Breast epithelium (tissue), 3 donors: ENCODE measurements around the gene ANKS4B.

Source experiments
- POLR2A ChIP-seq: fragments of 450-650 bp; IDR thresholded peaks from one replicate; pipeline ENCODE4 v1.6.1; 2016; ENCODE audit warnings: antibody characterized with exemption, mild to moderate bottlenecking, moderate library complexity
- POLR2AphosphoS5 ChIP-seq, 3 donors: sonication (generic); formaldehyde crosslinking; IDR thresholded peaks; one replicate each; pipeline ENCODE4 v1.6.1; 2017; ENCODE audit warnings: antibody characterized with exemption in 3 of 3
- TF ChIP-seq, protein P1 (sequence below), 3 donors: fragments of 450-650 bp; IDR thresholded peaks; one replicate each; pipeline ENCODE4 v1.5.1; 2016 to 2017; ENCODE audit warnings: antibody characterized with exemption in 3 of 3, mild to moderate bottlenecking in 3 of 3, moderate library complexity in 3 of 3

DNA sequence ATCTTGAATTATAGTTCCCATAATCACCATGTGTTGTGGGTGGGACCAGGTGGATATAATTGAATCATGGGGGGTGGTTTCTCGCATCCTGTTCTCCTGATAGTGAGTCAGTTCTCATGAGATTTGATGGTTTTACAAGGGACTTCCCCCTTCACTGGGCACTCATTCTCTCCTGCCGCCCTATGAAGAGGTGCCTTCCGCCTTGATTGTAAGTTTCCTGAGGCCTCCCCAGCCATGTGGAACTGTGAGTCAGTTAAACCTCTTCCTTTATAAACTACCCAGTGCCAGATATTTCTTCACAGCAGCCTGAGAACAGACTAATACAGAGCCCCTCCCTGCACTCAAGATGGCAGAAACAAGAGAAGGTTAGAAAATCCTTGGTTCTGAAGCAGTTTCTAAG is 48.7 kb upstream of the ANKS4B start:
- TF ChIP-seq, protein P1, sequence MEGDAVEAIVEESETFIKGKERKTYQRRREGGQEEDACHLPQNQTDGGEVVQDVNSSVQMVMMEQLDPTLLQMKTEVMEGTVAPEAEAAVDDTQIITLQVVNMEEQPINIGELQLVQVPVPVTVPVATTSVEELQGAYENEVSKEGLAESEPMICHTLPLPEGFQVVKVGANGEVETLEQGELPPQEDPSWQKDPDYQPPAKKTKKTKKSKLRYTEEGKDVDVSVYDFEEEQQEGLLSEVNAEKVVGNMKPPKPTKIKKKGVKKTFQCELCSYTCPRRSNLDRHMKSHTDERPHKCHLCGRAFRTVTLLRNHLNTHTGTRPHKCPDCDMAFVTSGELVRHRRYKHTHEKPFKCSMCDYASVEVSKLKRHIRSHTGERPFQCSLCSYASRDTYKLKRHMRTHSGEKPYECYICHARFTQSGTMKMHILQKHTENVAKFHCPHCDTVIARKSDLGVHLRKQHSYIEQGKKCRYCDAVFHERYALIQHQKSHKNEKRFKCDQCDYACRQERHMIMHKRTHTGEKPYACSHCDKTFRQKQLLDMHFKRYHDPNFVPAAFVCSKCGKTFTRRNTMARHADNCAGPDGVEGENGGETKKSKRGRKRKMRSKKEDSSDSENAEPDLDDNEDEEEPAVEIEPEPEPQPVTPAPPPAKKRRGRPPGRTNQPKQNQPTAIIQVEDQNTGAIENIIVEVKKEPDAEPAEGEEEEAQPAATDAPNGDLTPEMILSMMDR (IDR thresholded peaks at IDR 0.05), result no peak
- TF ChIP-seq POLR2AphosphoS5 (IDR thresholded peaks at IDR 0.05), result no peak
- TF ChIP-seq POLR2A, result no peak
